ENCODE measurements around the gene IL1R1.
"Not testable (repeated sequence)": the region's sequence is repeated elsewhere in the genome, so short reads cannot be mapped to it uniquely, and the experiment has no call there.

The IL1R1 gene

GRCh38 chr2:102122115-102122514, 20.4 kb upstream of the IL1R1 start:
- Histone ChIP-seq H3K9me3 (ENCODE audit: control insufficient read depth, low read length) (no peaks in the 10 kb centered on the region), H3K4me1 (ENCODE audit: control insufficient read depth, insufficient read depth, low read length) (no peaks in the 10 kb centered on the region), H3K36me3 (ENCODE audit: control insufficient read depth, insufficient read depth, low read length) (no peaks in the 10 kb centered on the region), H3K27me3 (ENCODE audit: control insufficient read depth, insufficient read depth, low read length, poor library complexity, severe bottlenecking) (no peaks in the 10 kb centered on the region), H3K27ac (ENCODE audit: insufficient read depth, low read depth, low read length, poor library complexity, severe bottlenecking) (no peak overlapping the region), H3K4me3 (ENCODE audit: insufficient read depth, low read depth, low read length) (no peak overlapping the region)
- WGBS, 2 experiments = 94 to 97% methylated on average over 2 to 3 of the region's 3 CpGs

DNA sequence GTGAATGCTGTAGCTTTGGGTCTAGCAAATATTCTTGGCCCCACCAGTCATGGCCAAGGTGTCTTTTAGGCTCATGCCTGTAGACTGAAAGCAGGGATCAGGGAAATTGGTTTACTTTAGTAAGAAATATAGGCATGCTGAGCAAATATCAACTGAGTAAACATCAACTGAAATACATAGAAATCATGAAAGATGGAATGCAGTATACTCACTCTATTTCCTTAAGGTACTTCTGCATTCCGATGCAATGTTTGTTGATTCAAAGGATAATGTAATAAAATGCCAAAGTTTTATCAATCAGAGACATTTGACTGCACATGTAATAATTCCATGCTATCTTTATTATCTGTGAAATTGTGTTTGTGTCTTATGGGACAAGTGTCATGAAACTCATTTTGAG, 19.6 kb upstream of the IL1R1 start:
- no peak overlapping the region for H3K27ac ChIP-seq (ENCODE audit: insufficient read depth, low read depth, low read length, poor library complexity, severe bottlenecking)
- 100% methylated on average over 1 of the region's 1 CpG; no CpG with 5 or more reads in 1 of the 2 experiments for WGBS, 2 experiments
- no peaks in the 10 kb centered on the region for H3K4me1 ChIP-seq (ENCODE audit: control insufficient read depth, insufficient read depth, low read length)
- H3K4me3 ChIP-seq (ENCODE audit: insufficient read depth, low read depth, low read length) = no peak overlapping the region
- H3K9me3 ChIP-seq (ENCODE audit: control insufficient read depth, low read length) = no peaks in the 10 kb centered on the region
- H3K27me3 ChIP-seq (ENCODE audit: control insufficient read depth, insufficient read depth, low read length, poor library complexity, severe bottlenecking) = no peaks in the 10 kb centered on the region
- no peaks in the 10 kb centered on the region for H3K36me3 ChIP-seq (ENCODE audit: control insufficient read depth, insufficient read depth, low read length)

- H3K27me3 ChIP-seq (ENCODE audit: control insufficient read depth, insufficient read depth, low read length, poor library complexity, severe bottlenecking); H3K9me3 ChIP-seq (ENCODE audit: control insufficient read depth, low read length); H3K4me3 ChIP-seq (ENCODE audit: insufficient read depth, low read depth, low read length); H3K27ac ChIP-seq (ENCODE audit: insufficient read depth, low read depth, low read length, poor library complexity, severe bottlenecking); H3K36me3 ChIP-seq (ENCODE audit: control insufficient read depth, insufficient read depth, low read length); H3K4me1 ChIP-seq (ENCODE audit: control insufficient read depth, insufficient read depth, low read length): not testable (repeated sequence)
- 90 to 94% methylated on average over 5 of the region's 5 CpGs for WGBS, 2 experiments
These were observed 18.1 kb upstream of the IL1R1 start for GRCh38 chr2:102124421-102124820.

GRCh38 chr2:102126169-102126568, 16.4 kb upstream of the IL1R1 start:
- H3K27me3 ChIP-seq (ENCODE audit: control insufficient read depth, insufficient read depth, low read length, poor library complexity, severe bottlenecking) = no peaks in the 10 kb centered on the region
- no peak overlapping the region for H3K27ac ChIP-seq (ENCODE audit: insufficient read depth, low read depth, low read length, poor library complexity, severe bottlenecking)
- WGBS, 2 experiments = 91 to 92% methylated on average over 4 of the region's 4 CpGs
- H3K9me3 ChIP-seq (ENCODE audit: control insufficient read depth, low read length) = no peaks in the 10 kb centered on the region
- H3K36me3 ChIP-seq (ENCODE audit: control insufficient read depth, insufficient read depth, low read length) = no peaks in the 10 kb centered on the region
- no peaks in the 10 kb centered on the region for H3K4me1 ChIP-seq (ENCODE audit: control insufficient read depth, insufficient read depth, low read length)
- no peak overlapping the region for H3K4me3 ChIP-seq (ENCODE audit: insufficient read depth, low read depth, low read length)

GRCh38 chr2:102126660-102127059, 15.9 kb upstream of the IL1R1 start:
- WGBS, 2 experiments = 86 to 90% methylated on average over 2 of the region's 2 CpGs
- Histone ChIP-seq H3K27me3 (ENCODE audit: control insufficient read depth, insufficient read depth, low read length, poor library complexity, severe bottlenecking) (no peaks in the 10 kb centered on the region), H3K36me3 (ENCODE audit: control insufficient read depth, insufficient read depth, low read length) (no peaks in the 10 kb centered on the region), H3K27ac (ENCODE audit: insufficient read depth, low read depth, low read length, poor library complexity, severe bottlenecking) (no peak overlapping the region), H3K9me3 (ENCODE audit: control insufficient read depth, low read length) (no peaks in the 10 kb centered on the region), H3K4me1 (ENCODE audit: control insufficient read depth, insufficient read depth, low read length) (no peaks in the 10 kb centered on the region), H3K4me3 (ENCODE audit: insufficient read depth, low read depth, low read length) (no peak overlapping the region)

GRCh38 chr2:102129082-102129481, 13.5 kb upstream of the IL1R1 start:
- 87 to 93% methylated on average over 1 of the region's 1 CpG for WGBS, 2 experiments
- Histone ChIP-seq H3K4me3 (ENCODE audit: insufficient read depth, low read depth, low read length) (no peak overlapping the region), H3K4me1 (ENCODE audit: control insufficient read depth, insufficient read depth, low read length) (no peaks in the 10 kb centered on the region), H3K9me3 (ENCODE audit: control insufficient read depth, low read length) (no peaks in the 10 kb centered on the region), H3K27ac (ENCODE audit: insufficient read depth, low read depth, low read length, poor library complexity, severe bottlenecking) (no peak overlapping the region), H3K27me3 (ENCODE audit: control insufficient read depth, insufficient read depth, low read length, poor library complexity, severe bottlenecking) (no peaks in the 10 kb centered on the region), H3K36me3 (ENCODE audit: control insufficient read depth, insufficient read depth, low read length) (no peaks in the 10 kb centered on the region)

- Histone ChIP-seq H3K4me3 (ENCODE audit: insufficient read depth, low read depth, low read length) (no peak overlapping the region), H3K36me3 (ENCODE audit: control insufficient read depth, insufficient read depth, low read length) (no peaks in the 10 kb centered on the region), H3K27me3 (ENCODE audit: control insufficient read depth, insufficient read depth, low read length, poor library complexity, severe bottlenecking) (no peaks in the 10 kb centered on the region), H3K9me3 (ENCODE audit: control insufficient read depth, low read length) (no peaks in the 10 kb centered on the region), H3K4me1 (ENCODE audit: control insufficient read depth, insufficient read depth, low read length) (no peaks in the 10 kb centered on the region), H3K27ac (ENCODE audit: insufficient read depth, low read depth, low read length, poor library complexity, severe bottlenecking) (no peak overlapping the region)
- WGBS, 2 experiments = 96 to 99% methylated on average over 2 to 4 of the region's 5 CpGs
These were observed 12.4 kb upstream of the IL1R1 start for GRCh38 chr2:102129951-102130646.

GRCh38 chr2:102130647-102130991, 11.9 kb upstream of the IL1R1 start:
- no peaks in the 10 kb centered on the region for H3K36me3 ChIP-seq (ENCODE audit: control insufficient read depth, insufficient read depth, low read length)
- no peaks in the 10 kb centered on the region for H3K27me3 ChIP-seq (ENCODE audit: control insufficient read depth, insufficient read depth, low read length, poor library complexity, severe bottlenecking)
- H3K4me3 ChIP-seq (ENCODE audit: insufficient read depth, low read depth, low read length) = no peak overlapping the region
- no peaks in the 10 kb centered on the region for H3K4me1 ChIP-seq (ENCODE audit: control insufficient read depth, insufficient read depth, low read length)
- no peaks in the 10 kb centered on the region for H3K9me3 ChIP-seq (ENCODE audit: control insufficient read depth, low read length)
- H3K27ac ChIP-seq (ENCODE audit: insufficient read depth, low read depth, low read length, poor library complexity, severe bottlenecking) = no peak overlapping the region

DNA sequence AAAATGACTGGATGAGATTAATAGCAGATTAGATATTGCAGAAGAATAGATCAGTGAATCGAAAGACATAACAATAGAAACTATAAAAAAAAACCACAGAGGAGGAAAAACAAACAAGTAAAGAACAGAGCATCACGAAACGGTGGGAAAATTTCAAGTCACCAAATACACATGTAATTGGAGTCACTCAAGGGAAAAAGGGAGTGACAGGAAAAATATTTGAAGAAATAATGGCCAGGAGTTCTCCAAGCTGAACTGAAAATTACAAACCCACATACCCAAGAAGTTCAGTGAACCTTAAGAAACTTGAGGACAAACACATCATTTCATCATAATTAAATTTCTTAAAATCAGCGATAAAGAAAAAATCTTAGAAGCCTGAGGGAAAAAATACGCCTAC, 11.0 kb upstream of the IL1R1 start:
- Histone ChIP-seq H3K27ac (ENCODE audit: insufficient read depth, low read depth, low read length, poor library complexity, severe bottlenecking) (no peak overlapping the region), H3K27me3 (ENCODE audit: control insufficient read depth, insufficient read depth, low read length, poor library complexity, severe bottlenecking) (no peaks in the 10 kb centered on the region), H3K36me3 (ENCODE audit: control insufficient read depth, insufficient read depth, low read length) (no peaks in the 10 kb centered on the region), H3K4me1 (ENCODE audit: control insufficient read depth, insufficient read depth, low read length) (no peaks in the 10 kb centered on the region), H3K4me3 (ENCODE audit: insufficient read depth, low read depth, low read length) (no peak overlapping the region), H3K9me3 (ENCODE audit: control insufficient read depth, low read length) (no peaks in the 10 kb centered on the region)
- WGBS, 2 experiments = 95 to 100% methylated on average over 1 to 4 of the region's 5 CpGs

GRCh38 chr2:102137138-102137537, 5.4 kb upstream of the IL1R1 start:
- H3K4me1 ChIP-seq (ENCODE audit: control insufficient read depth, insufficient read depth, low read length) = no peaks in the 10 kb centered on the region
- no peaks in the 10 kb centered on the region for H3K36me3 ChIP-seq (ENCODE audit: control insufficient read depth, insufficient read depth, low read length)
- 97 to 98% methylated on average over 2 of the region's 2 CpGs for WGBS, 2 experiments
- no peak overlapping the region for H3K27ac ChIP-seq (ENCODE audit: insufficient read depth, low read depth, low read length, poor library complexity, severe bottlenecking)
- no peaks in the 10 kb centered on the region for H3K9me3 ChIP-seq (ENCODE audit: control insufficient read depth, low read length)
- H3K4me3 ChIP-seq (ENCODE audit: insufficient read depth, low read depth, low read length) = no peak overlapping the region
- peaks cover 16% of the 10 kb centered on the region for H3K27me3 ChIP-seq (ENCODE audit: control insufficient read depth, insufficient read depth, low read length, poor library complexity, severe bottlenecking)

GRCh38 chr2:102138331-102138730, 4.2 kb upstream of the IL1R1 start:
- WGBS, 2 experiments = 94 to 97% methylated on average over 3 to 4 of the region's 4 CpGs
- Histone ChIP-seq H3K27ac (ENCODE audit: insufficient read depth, low read depth, low read length, poor library complexity, severe bottlenecking) (no peak overlapping the region), H3K4me1 (ENCODE audit: control insufficient read depth, insufficient read depth, low read length) (no peaks in the 10 kb centered on the region), H3K9me3 (ENCODE audit: control insufficient read depth, low read length) (no peaks in the 10 kb centered on the region), H3K4me3 (ENCODE audit: insufficient read depth, low read depth, low read length) (no peak overlapping the region), H3K36me3 (ENCODE audit: control insufficient read depth, insufficient read depth, low read length) (no peaks in the 10 kb centered on the region), H3K27me3 (ENCODE audit: control insufficient read depth, insufficient read depth, low read length, poor library complexity, severe bottlenecking) (peaks cover 27% of the 10 kb centered on the region)

Measured in ectodermal cell (in vitro differentiated cells).